Tibial nerve (tissue), 4 donors: Measurements from ENCODE around the gene BCL2A1. TPM values are rescaled to one million over a fixed set of nuclear protein-coding genes. Genes with fewer than 3 reads are reported as not detected.

Source experiments
- DNase-seq, 2 donors: peaks; one replicate each; pipeline ENCODE4 v3.0.0-alpha.2; 2019; ENCODE audit warnings: low spot score in 2 of 2
- H3K27ac ChIP-seq, 4 donors: fragments of 200-600 bp; sonication (generic) in 3 of 4; one replicate each; pipeline ENCODE4 v1.5.1; 2017 to 2019; ENCODE audit warnings: mild to moderate bottlenecking in 1 of 4
- H3K27me3 ChIP-seq, 2 donors: fragments of 200-600 bp; sonication (generic) in 1 of 2; one replicate each; pipeline versions ENCODE4 v1.5.1 to v1.6.0; 2017 to 2019
- H3K36me3 ChIP-seq, 3 donors: fragments of 200-600 bp; sonication (generic); one replicate each; pipeline ENCODE4 v1.5.1; 2018 to 2019
- H3K4me1 ChIP-seq, 4 donors: fragments of 200-600 bp; sonication (generic) in 3 of 4; one replicate each; pipeline ENCODE4 v1.5.1; 2017 to 2019
- H3K4me3 ChIP-seq, 4 donors: fragments of 200-600 bp; sonication (generic) in 3 of 4; one replicate each; pipeline ENCODE4 v1.5.1; 2017 to 2019; ENCODE audit warnings: mild to moderate bottlenecking in 1 of 4, moderate library complexity in 1 of 4
- H3K9me3 ChIP-seq, 4 donors: fragments of 200-600 bp; sonication (generic) in 3 of 4; one replicate each; pipeline ENCODE4 v1.5.1; 2017 to 2019
- EP300 ChIP-seq, 2 donors: sonication (generic); formaldehyde crosslinking; IDR thresholded peaks; one replicate each; pipeline ENCODE4 v1.6.1; 2017; ENCODE audit warnings: antibody characterized with exemption in 2 of 2, mild to moderate bottlenecking in 1 of 2
- POLR2A ChIP-seq, 2 donors: fragments of 450-650 bp; IDR thresholded peaks; one replicate each; pipeline ENCODE4 v1.6.1; 2017; ENCODE audit warnings: antibody characterized with exemption in 2 of 2, mild to moderate bottlenecking in 2 of 2, moderate library complexity in 2 of 2
- WGBS, 2 donors: methylation state at CpG; one replicate each; pipeline ENCODE4 v1.1.5; 2018; 5-methylcytosine and 5-hydroxymethylcytosine counted together
- total RNA-seq, 4 donors: library from RNA; depleted of rRNA; stranded (reverse); fragments of >200 nt; gene quantifications; one replicate each; pipeline ENCODE4 v1.1.0, GENCODE V29; 2016
- TF ChIP-seq, protein P1 (sequence below), 5 experiments: fragments of 200-600 bp in 3 of 5; fragments of 450-650 bp in 2 of 5; sonication (generic) in 3 of 5; IDR thresholded peaks; one replicate each; pipeline ENCODE4 v1.5.1; 2016 to 2019; ENCODE audit warnings: antibody characterized with exemption in 5 of 5, mild to moderate bottlenecking in 3 of 5, moderate library complexity in 2 of 5

BCL2A1 gene
- total RNA-seq, 4 donors from 2014 or later = 0.59 to 2.1 (median 1.3) TPM; not detected in 1

DNA sequence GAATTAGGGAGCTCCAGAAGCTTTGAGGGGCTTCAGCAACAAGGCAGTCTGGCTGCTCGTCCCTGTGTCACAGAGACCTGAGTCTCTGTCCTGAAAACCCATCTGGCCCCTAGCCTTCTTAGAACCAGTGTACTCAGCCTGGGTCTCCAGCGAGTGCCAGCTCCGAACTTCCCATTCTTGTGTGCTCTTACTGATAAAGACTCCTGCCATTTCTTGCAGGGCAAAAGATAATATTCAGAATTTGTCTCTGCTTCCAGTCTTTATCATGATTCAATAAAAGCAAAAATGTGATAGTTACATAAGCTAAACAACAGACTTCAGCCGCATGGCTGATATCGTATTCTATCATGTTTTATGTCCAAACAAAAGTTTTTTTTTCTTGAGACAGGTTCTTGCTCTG lies 36.0 kb upstream of the BCL2A1 start:
- Histone ChIP-seq H3K27ac (no peak overlapping the region), H3K27me3 (no peaks in the 10 kb centered on the region), H3K4me1 (no peaks in the 10 kb centered on the region), H3K36me3 (no peaks in the 10 kb centered on the region), H3K4me3 (no peak overlapping the region), H3K9me3 (no peaks in the 10 kb centered on the region)
- TF ChIP-seq POLR2A (IDR thresholded peaks at IDR 0.05) (no peak), EP300 (IDR thresholded peaks at IDR 0.05) (no peak)
- TF ChIP-seq, protein P1, sequence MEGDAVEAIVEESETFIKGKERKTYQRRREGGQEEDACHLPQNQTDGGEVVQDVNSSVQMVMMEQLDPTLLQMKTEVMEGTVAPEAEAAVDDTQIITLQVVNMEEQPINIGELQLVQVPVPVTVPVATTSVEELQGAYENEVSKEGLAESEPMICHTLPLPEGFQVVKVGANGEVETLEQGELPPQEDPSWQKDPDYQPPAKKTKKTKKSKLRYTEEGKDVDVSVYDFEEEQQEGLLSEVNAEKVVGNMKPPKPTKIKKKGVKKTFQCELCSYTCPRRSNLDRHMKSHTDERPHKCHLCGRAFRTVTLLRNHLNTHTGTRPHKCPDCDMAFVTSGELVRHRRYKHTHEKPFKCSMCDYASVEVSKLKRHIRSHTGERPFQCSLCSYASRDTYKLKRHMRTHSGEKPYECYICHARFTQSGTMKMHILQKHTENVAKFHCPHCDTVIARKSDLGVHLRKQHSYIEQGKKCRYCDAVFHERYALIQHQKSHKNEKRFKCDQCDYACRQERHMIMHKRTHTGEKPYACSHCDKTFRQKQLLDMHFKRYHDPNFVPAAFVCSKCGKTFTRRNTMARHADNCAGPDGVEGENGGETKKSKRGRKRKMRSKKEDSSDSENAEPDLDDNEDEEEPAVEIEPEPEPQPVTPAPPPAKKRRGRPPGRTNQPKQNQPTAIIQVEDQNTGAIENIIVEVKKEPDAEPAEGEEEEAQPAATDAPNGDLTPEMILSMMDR (IDR thresholded peaks at IDR 0.05) = no peak
- 73 to 87% methylated on average over 5 of the region's 5 CpGs for WGBS, 2 donors
- no peak for DNase-seq

DNA sequence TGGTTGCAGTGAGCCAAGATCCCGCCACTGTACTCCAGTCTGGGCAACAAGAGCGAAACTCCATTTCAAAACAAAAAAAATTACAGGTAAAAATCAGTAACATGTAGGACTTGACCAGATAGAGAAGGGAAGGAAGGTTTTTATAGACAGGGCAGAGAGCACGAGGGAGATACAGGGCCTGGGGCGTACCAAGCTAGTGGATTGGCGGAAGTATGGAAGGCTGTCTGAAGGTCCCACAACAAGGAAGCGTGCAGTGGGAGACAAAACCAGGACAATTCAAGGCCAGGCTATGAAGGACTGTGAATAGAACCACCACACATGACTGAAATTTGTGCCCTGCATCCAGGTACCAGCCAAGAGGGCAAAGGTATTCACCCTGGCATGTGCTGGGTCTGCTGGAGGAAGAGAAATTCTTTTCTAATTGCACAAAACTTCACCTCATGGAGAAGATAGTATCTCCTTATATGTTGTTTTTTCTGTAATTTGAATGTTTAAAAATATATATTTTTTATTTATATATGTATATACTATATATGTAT lies 33.0 kb upstream of the BCL2A1 start:
- no peak for DNase-seq
- Histone ChIP-seq H3K4me1 (no peaks in the 10 kb centered on the region), H3K9me3 (peaks cover 0 to 8% (median 0%) of the 10 kb centered on the region in 4 donors), H3K4me3 (no peak overlapping the region), H3K36me3 (no peaks in the 10 kb centered on the region), H3K27ac (no peak overlapping the region), H3K27me3 (no peaks in the 10 kb centered on the region)
- TF ChIP-seq, protein P1 (IDR thresholded peaks at IDR 0.05) = no peak
- TF ChIP-seq EP300 (IDR thresholded peaks at IDR 0.05) (no peak), POLR2A (IDR thresholded peaks at IDR 0.05) (no peak)
- WGBS, 2 donors = 98% methylated on average over 6 of the region's 6 CpGs

DNA sequence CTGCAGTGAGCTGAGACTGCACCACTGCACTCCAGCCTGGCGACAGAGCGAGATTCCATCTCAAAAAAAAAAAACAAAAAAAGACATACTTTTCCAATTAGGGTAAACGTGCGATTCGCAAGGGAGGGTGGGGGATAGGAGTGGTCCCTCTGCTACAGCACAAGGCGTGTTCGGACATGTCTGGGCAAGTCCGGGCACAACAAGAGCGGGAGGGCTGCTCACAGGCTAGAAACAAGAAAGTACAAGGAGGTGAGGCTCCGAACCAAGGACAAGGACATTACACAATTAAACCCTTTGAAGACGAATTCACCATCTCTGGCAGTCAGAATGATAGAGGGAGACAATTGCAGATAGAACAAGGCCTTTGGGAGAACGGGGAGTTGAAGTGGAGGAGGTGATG lies 32.2 kb upstream of the BCL2A1 start:
- H3K9me3 ChIP-seq = peaks cover 0 to 8% (median 0%) of the 10 kb centered on the region in 4 donors
- no peak overlapping the region for H3K4me3 ChIP-seq
- no peaks in the 10 kb centered on the region for H3K36me3 ChIP-seq
- TF ChIP-seq POLR2A (IDR thresholded peaks at IDR 0.05) = no peak
- TF ChIP-seq, protein P1 (IDR thresholded peaks at IDR 0.05) = no peak
- 75 to 79% methylated on average over 12 of the region's 12 CpGs for WGBS, 2 donors
- H3K27me3 ChIP-seq = no peaks in the 10 kb centered on the region
- H3K4me1 ChIP-seq = no peaks in the 10 kb centered on the region
- no peak for DNase-seq
- no peak overlapping the region for H3K27ac ChIP-seq

DNA sequence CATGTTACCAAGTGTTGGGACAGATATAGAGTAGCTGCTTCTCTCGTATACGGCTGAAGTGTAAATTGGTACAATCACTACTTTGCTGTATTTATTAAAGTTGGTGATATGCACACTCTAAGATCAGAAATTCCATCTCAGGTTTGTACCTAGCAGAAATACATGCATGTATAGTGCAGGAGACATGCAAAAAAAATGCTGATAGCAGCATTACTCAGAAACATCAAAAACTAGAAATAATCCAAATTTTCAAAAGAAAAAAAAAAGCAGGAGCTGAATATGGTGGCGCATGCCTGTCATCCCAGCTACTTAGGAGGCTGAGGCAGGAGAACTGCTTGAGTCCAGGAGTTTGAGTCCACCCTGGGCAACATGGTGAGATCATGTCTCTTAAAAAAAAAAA lies 31.3 kb upstream of the BCL2A1 start:
- H3K27me3 ChIP-seq = no peaks in the 10 kb centered on the region
- no peak overlapping the region for H3K4me3 ChIP-seq
- H3K27ac ChIP-seq = no peak overlapping the region
- H3K4me1 ChIP-seq = no peaks in the 10 kb centered on the region
- H3K9me3 ChIP-seq = peaks cover 0 to 8% (median 0%) of the 10 kb centered on the region in 4 donors
- TF ChIP-seq, protein P1 (IDR thresholded peaks at IDR 0.05) = no peak
- TF ChIP-seq POLR2A (IDR thresholded peaks at IDR 0.05) (no peak), EP300 (IDR thresholded peaks at IDR 0.05) (no peak)
- WGBS, 2 donors = 90 to 96% methylated on average over 3 of the region's 3 CpGs
- H3K36me3 ChIP-seq = no peaks in the 10 kb centered on the region
- no peak for DNase-seq

DNA sequence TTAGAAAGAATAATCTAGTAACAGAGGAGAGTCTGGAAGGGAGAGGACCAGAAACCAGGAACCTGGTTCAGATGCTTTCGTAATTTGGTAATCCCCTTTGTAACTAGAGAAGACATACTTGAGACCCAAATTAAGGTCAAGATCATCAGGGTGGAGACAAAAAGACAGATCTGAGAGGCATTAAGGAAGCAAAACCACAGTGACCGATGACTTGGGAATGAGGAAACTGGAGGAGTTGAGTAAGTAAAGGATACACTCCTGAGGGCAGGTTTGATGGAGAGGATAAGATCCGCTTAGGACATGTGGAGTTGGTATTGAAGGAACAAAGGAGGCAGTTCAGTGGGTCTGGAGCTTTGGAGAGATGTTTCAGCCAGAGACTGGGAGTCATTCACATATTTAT lies 23.6 kb upstream of the BCL2A1 start:
- Histone ChIP-seq H3K27me3 (no peaks in the 10 kb centered on the region), H3K4me1 (no peaks in the 10 kb centered on the region), H3K9me3 (no peaks in the 10 kb centered on the region), H3K36me3 (no peaks in the 10 kb centered on the region), H3K27ac (no peak overlapping the region), H3K4me3 (no peak overlapping the region)
- TF ChIP-seq POLR2A (IDR thresholded peaks at IDR 0.05) (no peak), EP300 (IDR thresholded peaks at IDR 0.05) (no peak)
- TF ChIP-seq, protein P1 (IDR thresholded peaks at IDR 0.05) = no peak
- 83% methylated on average over 3 of the region's 3 CpGs for WGBS, 2 donors
- no peak for DNase-seq
